GM12873 (cell line): ENCODE measurements around the gene PITPNM3.

Experiments used
- TF ChIP-seq, protein P1 (sequence below): IDR thresholded peaks from 2 replicates; pipeline ENCODE4 v1.5.1; 2012; ENCODE audit warnings: low read depth, mild to moderate bottlenecking, moderate library complexity, low read length, control low read depth; ENCODE audit not compliant: insufficient read depth; ENCODE audit errors: missing control alignments

Gene PITPNM3

DNA sequence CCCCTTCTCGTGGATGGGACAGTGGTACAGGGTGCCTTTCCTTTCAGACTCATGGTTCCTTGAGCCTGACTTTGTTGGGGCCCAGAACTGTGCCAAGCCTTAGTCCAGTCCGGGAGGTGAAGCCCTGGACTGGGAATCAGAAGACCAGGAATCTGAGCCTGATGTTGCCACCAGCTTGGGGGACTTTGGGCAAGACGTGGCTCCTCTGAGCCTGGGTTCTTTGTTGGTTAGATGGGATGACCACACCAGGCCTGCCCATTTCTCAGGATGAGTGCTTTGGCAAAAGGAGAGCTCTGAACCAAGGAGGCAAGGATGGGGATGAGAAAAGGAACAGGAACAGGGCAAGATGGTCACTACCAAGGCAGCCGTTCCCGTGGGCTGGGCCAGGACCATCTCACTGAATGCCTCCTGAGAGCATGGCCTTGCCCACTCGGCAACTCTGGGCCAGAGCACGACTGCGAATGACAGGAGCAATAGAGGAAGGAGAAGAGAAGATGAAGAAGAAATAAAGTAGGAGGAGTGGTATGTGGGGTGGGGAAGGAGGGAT is 32.5 kb downstream of the PITPNM3 start:
- TF ChIP-seq, protein P1, sequence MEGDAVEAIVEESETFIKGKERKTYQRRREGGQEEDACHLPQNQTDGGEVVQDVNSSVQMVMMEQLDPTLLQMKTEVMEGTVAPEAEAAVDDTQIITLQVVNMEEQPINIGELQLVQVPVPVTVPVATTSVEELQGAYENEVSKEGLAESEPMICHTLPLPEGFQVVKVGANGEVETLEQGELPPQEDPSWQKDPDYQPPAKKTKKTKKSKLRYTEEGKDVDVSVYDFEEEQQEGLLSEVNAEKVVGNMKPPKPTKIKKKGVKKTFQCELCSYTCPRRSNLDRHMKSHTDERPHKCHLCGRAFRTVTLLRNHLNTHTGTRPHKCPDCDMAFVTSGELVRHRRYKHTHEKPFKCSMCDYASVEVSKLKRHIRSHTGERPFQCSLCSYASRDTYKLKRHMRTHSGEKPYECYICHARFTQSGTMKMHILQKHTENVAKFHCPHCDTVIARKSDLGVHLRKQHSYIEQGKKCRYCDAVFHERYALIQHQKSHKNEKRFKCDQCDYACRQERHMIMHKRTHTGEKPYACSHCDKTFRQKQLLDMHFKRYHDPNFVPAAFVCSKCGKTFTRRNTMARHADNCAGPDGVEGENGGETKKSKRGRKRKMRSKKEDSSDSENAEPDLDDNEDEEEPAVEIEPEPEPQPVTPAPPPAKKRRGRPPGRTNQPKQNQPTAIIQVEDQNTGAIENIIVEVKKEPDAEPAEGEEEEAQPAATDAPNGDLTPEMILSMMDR, result no peak

DNA sequence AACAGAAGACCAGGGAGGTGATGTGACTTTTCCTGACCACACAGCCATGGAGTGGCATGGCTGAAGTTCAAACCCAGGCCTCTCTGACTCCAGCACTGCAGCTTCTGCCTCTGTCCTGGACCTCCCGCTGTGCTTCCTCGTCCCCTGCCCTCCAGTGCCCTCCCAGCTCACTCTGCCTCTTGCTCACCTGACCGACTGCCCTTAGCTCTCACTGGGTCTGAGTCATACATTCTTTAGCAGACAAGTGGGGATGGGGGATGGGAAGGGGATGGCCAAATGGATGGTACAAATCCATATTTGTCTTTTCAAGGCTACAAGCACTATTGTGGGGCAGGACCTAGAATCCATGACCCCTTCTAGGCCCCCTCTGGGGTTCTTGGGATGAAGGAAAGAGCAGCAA is 33.0 kb downstream of the PITPNM3 start:
- TF ChIP-seq, protein P1, result no peak

DNA sequence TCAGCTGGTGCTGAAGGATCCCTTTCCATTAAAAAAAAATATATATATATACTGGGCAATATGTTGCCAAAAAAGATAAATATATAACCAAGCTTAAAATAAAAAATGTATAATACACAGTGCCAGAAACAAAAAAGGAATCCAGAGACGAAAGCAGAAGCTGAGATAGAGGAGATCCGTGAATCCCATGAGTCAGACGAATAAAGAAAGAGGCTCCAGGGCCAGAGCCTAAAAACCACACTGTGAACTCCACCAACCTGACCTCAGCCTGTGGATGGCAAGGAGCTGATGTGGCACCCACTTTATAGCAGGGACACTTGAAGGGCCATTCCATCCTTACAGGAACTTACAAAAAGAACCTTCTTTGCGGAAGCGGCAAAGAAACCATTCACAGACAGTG is 34.8 kb downstream of the PITPNM3 start:
- TF ChIP-seq, protein P1, result no peak

DNA sequence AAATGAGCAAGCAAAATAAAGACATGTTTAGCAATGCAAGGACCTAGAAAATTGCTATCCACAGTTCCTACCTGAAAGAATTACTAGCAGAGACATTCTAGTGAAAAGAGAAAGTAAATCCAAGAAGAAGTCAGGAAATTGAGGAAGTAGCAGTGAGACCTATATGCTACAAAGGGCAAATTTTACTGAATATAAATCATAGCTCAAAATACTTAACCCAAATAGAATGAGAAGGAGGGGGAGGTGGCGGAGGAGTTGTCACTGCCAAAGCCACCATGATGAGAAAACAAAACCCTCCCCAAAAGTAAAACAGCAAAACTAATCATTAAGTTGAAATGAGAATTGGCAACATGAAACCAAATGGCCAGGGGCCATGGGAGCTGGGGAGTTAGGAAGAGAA is 39.3 kb downstream of the PITPNM3 start:
- TF ChIP-seq, protein P1, result no peak

DNA sequence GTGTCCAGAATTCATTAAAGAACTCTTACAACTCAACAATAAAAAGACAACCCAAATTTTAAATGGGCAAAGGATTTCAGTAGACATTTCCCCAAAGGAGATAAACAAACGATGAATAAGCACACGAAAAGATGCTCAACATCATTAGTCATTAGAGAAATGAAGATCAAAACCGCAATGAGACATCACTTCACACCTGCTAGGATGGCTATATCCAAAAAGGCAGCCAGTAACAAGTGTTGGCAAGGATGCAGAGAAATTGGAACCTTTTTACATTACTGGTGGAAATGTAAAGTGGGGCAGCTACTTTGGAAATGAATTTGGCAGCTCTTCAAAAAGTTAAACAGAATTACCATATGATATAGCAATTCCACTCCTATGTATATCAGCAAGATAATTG is 42.0 kb downstream of the PITPNM3 start:
- TF ChIP-seq, protein P1, result no peak

DNA sequence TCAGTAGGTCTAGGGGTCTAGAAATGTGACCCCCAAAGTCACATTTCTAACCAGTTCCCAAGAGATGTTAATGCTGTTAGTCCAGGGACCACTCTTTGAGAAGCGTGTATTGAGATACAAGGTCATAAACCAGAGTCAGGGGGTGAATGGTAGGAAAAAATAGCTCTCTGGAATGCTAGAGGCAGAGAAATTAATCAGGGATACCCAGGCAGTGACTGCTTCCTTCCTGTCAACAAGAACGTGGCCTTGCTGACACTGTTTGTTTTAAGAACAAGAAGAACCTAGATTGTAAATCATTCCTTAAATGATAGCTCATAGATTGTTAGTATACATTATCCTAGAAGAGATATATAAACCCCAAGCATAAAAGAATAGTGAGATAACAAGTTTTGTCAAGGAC is 43.8 kb downstream of the PITPNM3 start:
- TF ChIP-seq, protein P1, result no peak

DNA sequence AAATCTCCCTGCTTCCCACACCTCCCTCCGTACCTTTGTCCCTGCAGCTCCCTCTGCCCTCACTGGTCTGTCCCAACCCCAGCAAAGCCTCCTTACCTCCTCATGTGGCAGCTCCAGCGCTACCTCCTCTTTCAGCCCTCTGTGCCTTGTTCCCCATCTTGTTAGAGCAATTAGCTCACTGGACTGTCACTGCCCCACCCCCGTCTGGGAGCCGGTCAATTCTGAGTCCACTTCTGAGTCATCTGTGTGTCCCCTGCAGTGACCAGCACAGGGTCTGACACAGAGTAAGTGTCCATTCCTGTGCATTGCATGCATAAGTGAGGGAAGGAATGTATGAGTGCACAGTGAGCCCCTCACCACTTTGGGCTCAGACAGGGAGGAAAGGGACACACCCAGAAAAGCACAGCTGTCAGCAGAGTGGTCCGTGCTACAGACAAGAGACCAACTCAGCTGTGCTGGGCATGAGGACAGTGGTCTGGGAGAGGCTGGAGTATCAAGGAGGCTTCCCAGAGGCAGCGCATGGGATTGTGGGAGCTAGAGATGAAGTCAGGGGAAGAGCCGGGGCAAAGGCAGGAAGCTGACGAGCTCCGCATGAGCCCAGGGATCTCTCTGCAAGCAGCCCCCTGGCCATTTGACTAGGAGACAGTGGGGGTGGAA is 45.9 kb downstream of the PITPNM3 start:
- TF ChIP-seq, protein P1, result no peak
